ENCODE measurements around the gene ELSPBP1.

Gene ELSPBP1

GRCh38 chr19:48051335-48052033 lies 57.1 kb downstream of the ELSPBP1 start:
- no peaks in the 10 kb centered on the region for H3K36me3 Mint-ChIP-seq (ENCODE audit: low read depth)
- H3K27ac Mint-ChIP-seq: no peak overlapping the region
- H3K4me3 Mint-ChIP-seq: no peak overlapping the region
- no peaks in the 10 kb centered on the region for H3K4me1 Mint-ChIP-seq
- TF ChIP-seq CTCF (IDR thresholded peaks at IDR 0.05; ENCODE audit: unreplicated experiment in 3 of 3): no peak
- peaks cover 26% of the 10 kb centered on the region for H3K9me3 Mint-ChIP-seq
- peaks cover 4% of the 10 kb centered on the region for H3K27me3 Mint-ChIP-seq (ENCODE audit: low read depth)

GRCh38 chr19:48053076-48053475 lies 58.6 kb downstream of the ELSPBP1 start:
- Mint-ChIP-seq H3K9me3 (peaks cover 23% of the 10 kb centered on the region), H3K27ac (no peak overlapping the region), H3K4me3 (no peak overlapping the region), H3K27me3 (ENCODE audit: low read depth) (peaks cover 4% of the 10 kb centered on the region), H3K4me1 (no peaks in the 10 kb centered on the region), H3K36me3 (ENCODE audit: low read depth) (no peaks in the 10 kb centered on the region)
- no peak for TF ChIP-seq CTCF (IDR thresholded peaks at IDR 0.05; ENCODE audit: unreplicated experiment in 3 of 3)

- no peaks in the 10 kb centered on the region for H3K36me3 Mint-ChIP-seq (ENCODE audit: low read depth)
- no peaks in the 10 kb centered on the region for H3K4me1 Mint-ChIP-seq
- no peak overlapping the region for H3K27ac Mint-ChIP-seq
- no peak overlapping the region for H3K4me3 Mint-ChIP-seq
- peaks cover 4% of the 10 kb centered on the region for H3K27me3 Mint-ChIP-seq (ENCODE audit: low read depth)
- TF ChIP-seq CTCF (IDR thresholded peaks at IDR 0.05; ENCODE audit: unreplicated experiment in 3 of 3): no peak
- peaks cover 19% of the 10 kb centered on the region for H3K9me3 Mint-ChIP-seq
These were observed 59.4 kb downstream of the ELSPBP1 start for GRCh38 chr19:48053856-48054255.

GRCh38 chr19:48059331-48059730 lies 64.9 kb downstream of the ELSPBP1 start:
- TF ChIP-seq CTCF (IDR thresholded peaks at IDR 0.05; ENCODE audit: unreplicated experiment in 3 of 3): no peak
- H3K4me1 Mint-ChIP-seq: no peaks in the 10 kb centered on the region

GRCh38 chr19:48060381-48060780 lies 65.9 kb downstream of the ELSPBP1 start:
- H3K27ac Mint-ChIP-seq: no peak overlapping the region
- H3K4me1 Mint-ChIP-seq: no peaks in the 10 kb centered on the region
- no peak for TF ChIP-seq CTCF (IDR thresholded peaks at IDR 0.05; ENCODE audit: unreplicated experiment in 3 of 3)
- H3K27me3 Mint-ChIP-seq (ENCODE audit: low read depth): peaks cover 28% of the 10 kb centered on the region
- no peaks in the 10 kb centered on the region for H3K36me3 Mint-ChIP-seq (ENCODE audit: low read depth)
- no peak overlapping the region for H3K4me3 Mint-ChIP-seq
- peaks cover 3% of the 10 kb centered on the region for H3K9me3 Mint-ChIP-seq

More at GRCh38 chr19:48059331-48059730, 64.9 kb downstream of the ELSPBP1 start:
- Mint-ChIP-seq H3K27ac (no peak overlapping the region), H3K27me3 (ENCODE audit: low read depth) (peaks cover 23% of the 10 kb centered on the region), H3K4me3 (no peak overlapping the region), H3K9me3 (peaks cover 2% of the 10 kb centered on the region), H3K36me3 (ENCODE audit: low read depth) (no peaks in the 10 kb centered on the region)

Data from nephron (organoid).